Transverse colon (tissue), 3 donors: ENCODE data around the gene ABO.

ENCODE experiments used
- POLR2A ChIP-seq: fragments of 450-650 bp; IDR thresholded peaks from one replicate; pipeline ENCODE4 v1.6.1; 2016; ENCODE audit warnings: antibody characterized with exemption, mild to moderate bottlenecking, moderate library complexity
- TF ChIP-seq, protein P1 (sequence below), 5 experiments: fragments of 200-600 bp in 3 of 5; fragments of 450-650 bp in 2 of 5; sonication (generic) in 3 of 5; IDR thresholded peaks; 1 replicate in 2 of 5; 2 replicates in 3 of 5; pipeline ENCODE4 v1.5.1; 2016 to 2017; ENCODE audit warnings: antibody characterized with exemption in 5 of 5, inconsistent platforms in 3 of 5, mild to moderate bottlenecking in 2 of 5, moderate library complexity in 1 of 5

DNA sequence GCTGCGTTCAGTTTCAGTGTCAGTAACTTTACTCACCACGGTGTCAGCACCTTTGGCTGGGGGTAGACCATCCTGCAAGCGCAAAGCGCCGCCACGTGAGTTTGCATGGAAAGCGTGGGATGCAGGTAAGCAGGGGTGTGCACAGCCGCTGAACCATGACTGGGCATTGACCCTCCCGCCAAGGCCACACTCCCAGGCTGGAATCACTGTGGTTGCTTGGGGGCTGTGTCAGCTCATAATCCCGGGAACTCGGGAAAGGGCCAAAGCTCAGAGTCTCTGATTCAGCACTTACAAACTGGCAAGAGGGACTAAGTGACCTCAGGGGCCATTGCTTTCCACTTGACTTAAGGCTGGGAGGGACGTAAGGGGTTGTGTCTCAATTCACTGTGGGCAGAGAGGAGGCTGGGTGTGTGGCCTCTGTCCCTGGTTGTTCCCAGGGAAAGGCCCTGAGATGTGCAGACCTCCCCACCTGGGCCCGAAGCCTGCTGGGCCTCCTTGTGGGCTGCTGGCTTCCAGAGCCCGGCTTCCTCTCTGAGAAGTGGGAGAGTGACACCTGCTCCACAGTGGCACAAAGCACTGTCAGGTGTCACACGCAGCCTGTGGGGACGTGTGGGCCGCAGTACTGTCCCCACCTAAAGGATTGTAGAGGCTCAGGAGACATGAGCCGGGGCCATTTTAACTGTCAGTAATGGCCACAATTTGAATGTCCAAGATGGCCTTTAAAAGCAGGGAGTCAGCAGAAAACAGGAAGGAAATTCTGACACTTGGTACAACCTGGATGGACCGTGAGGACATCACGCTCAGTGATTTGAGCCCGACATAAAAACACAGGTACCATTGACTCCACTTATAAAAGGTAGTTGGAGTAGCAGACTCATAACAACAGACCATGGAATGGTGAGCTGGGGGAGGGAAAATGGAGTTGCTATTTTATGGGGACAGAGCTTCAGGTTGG is 16.7 kb downstream of the ABO start:
- TF ChIP-seq, protein P1, sequence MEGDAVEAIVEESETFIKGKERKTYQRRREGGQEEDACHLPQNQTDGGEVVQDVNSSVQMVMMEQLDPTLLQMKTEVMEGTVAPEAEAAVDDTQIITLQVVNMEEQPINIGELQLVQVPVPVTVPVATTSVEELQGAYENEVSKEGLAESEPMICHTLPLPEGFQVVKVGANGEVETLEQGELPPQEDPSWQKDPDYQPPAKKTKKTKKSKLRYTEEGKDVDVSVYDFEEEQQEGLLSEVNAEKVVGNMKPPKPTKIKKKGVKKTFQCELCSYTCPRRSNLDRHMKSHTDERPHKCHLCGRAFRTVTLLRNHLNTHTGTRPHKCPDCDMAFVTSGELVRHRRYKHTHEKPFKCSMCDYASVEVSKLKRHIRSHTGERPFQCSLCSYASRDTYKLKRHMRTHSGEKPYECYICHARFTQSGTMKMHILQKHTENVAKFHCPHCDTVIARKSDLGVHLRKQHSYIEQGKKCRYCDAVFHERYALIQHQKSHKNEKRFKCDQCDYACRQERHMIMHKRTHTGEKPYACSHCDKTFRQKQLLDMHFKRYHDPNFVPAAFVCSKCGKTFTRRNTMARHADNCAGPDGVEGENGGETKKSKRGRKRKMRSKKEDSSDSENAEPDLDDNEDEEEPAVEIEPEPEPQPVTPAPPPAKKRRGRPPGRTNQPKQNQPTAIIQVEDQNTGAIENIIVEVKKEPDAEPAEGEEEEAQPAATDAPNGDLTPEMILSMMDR (IDR thresholded peaks at IDR 0.05) = no peak
- TF ChIP-seq POLR2A = no peak
